H1 (cell line): ENCODE data around the gene NFAT5. TPM values are rescaled to one million over a fixed set of nuclear protein-coding genes. Genes with fewer than 3 reads are reported as not detected.

ENCODE experiments used
- BRCA1 ChIP-seq: IDR thresholded peaks from 2 replicates; pipeline ENCODE4 v1.6.1; 2012; ENCODE audit warnings: low read depth, low read length, improper control_type of control experiment
- EZH2 ChIP-seq: fragments of 200-600 bp; sonication (generic); IDR thresholded peaks from 2 replicates; pipeline ENCODE4 v1.7.1; 2012; ENCODE audit warnings: low read depth, mild to moderate bottlenecking, moderate library complexity, low read length, inconsistent platforms; ENCODE audit not compliant: severe bottlenecking
- HDAC2 ChIP-seq, 2 experiments: fragments of 300-600 bp in 1 of 2; sonication (generic) in 1 of 2; IDR thresholded peaks; 2 replicates each; pipeline ENCODE4 v1.6.1; 2011 to 2012; ENCODE audit warnings: low read depth in 2 of 2, low read length in 2 of 2, mild to moderate bottlenecking in 2 of 2, moderate library complexity in 2 of 2, borderline replicate concordance in 1 of 2, inconsistent platforms in 1 of 2
- RAD21 ChIP-seq, 2 experiments: IDR thresholded peaks in 1 of 2; conservative IDR thresholded peaks in 1 of 2; 2 replicates each; pipeline ENCODE4 v1.6.1; 2011; ENCODE audit warnings: low read depth in 2 of 2, low read length in 2 of 2, improper control_type of control experiment in 1 of 2, inconsistent platforms in 1 of 2, mild to moderate bottlenecking in 1 of 2, moderate library complexity in 1 of 2
- RXRA ChIP-seq: IDR thresholded peaks from 2 replicates; pipeline ENCODE4 v1.6.1; 2011; ENCODE audit warnings: low read depth, mild to moderate bottlenecking, low read length, moderate library complexity; ENCODE audit not compliant: insufficient read depth
- SIX5 ChIP-seq: IDR thresholded peaks from 2 replicates; pipeline ENCODE4 v1.6.1; 2011; ENCODE audit warnings: mild to moderate bottlenecking, low read depth, low read length
- USF2 ChIP-seq: IDR thresholded peaks from 2 replicates; pipeline ENCODE4 v1.6.1; 2011; ENCODE audit warnings: low read length, improper control_type of control experiment
- polyA plus RNA-seq, 7 experiments: library from polyadenylated mRNA; depleted of rRNA in 3 of 7; stranded (reverse) in 5 of 7; unstranded in 2 of 7; fragments of >200 nt in 5 of 7; fragments of 200-250 nt in 2 of 7; gene quantifications; 1 replicate in 5 of 7; 2 replicates in 1 of 7; 4 replicates in 1 of 7; pipeline versions ENCODE4 v1.2.1 to v1.2.3, GENCODE V29; 2011 to 2013; ENCODE audit warnings: missing spikeins in 2 of 7, mixed read lengths in 2 of 7
- total RNA-seq: library from RNA; stranded (reverse); fragmentation: NEBNext Ultra II Directional; extraction: Animal tissue kit (Norgen Biotek cat#: 25700); gene quantifications from 2 replicates; pipeline ENCODE4 v1.2.1, GENCODE V29; 2021
- TF ChIP-seq, protein P1 (sequence below): IDR thresholded peaks from 2 replicates; pipeline ENCODE4 v1.6.1; 2012; ENCODE audit warnings: low read length, inconsistent platforms

The NFAT5 gene
- total and polyA plus RNA-seq, 2 of the 8 experiments (the other 6 are each of a cell fraction or from before 2014, with no cell fraction given): 8.9 to 29.0 TPM

- TF ChIP-seq EZH2 (no peak), SIX5 (no peak), HDAC2 (IDR thresholded peaks at IDR 0.05; ENCODE audit: borderline replicate concordance in 1 of 2, low read depth in 2 of 2, low read length in 2 of 2) (no peak), USF2 (no peak), BRCA1 (no peak), RAD21 (IDR thresholded peaks at IDR 0.05 in 1 of 2, conservative IDR thresholded peaks at IDR 0.05 in 1 of 2; ENCODE audit: low read depth in 2 of 2, low read length in 2 of 2) (no peak), RXRA (no peak)
- TF ChIP-seq, protein P1, sequence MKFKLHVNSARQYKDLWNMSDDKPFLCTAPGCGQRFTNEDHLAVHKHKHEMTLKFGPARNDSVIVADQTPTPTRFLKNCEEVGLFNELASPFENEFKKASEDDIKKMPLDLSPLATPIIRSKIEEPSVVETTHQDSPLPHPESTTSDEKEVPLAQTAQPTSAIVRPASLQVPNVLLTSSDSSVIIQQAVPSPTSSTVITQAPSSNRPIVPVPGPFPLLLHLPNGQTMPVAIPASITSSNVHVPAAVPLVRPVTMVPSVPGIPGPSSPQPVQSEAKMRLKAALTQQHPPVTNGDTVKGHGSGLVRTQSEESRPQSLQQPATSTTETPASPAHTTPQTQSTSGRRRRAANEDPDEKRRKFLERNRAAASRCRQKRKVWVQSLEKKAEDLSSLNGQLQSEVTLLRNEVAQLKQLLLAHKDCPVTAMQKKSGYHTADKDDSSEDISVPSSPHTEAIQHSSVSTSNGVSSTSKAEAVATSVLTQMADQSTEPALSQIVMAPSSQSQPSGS: no peak
Observed at GRCh38 chr16:69706975-69707340, 141.2 kb downstream of the NFAT5 start (continued).
